MCF 10A (cell line): ENCODE data around the gene RNF128. TPM values are rescaled to one million over a fixed set of nuclear protein-coding genes. Genes with fewer than 3 reads are reported as not detected.

Experiments
- BruUV-seq: library from RNA; stranded (reverse); fragments of 400-500 nt; replicated peaks from 2 replicates; lab custom pipeline; 2021; lab: Mats Ljungman, UMichigan
- CTCF ChIA-PET: fragments of 300-600 bp; sonication (Branson Sonifier 250); formaldehyde crosslinking; extraction: SDS; loops from one replicate; lab custom pipeline; 2021; ENCODE audit warnings: antibody characterized with exemption, inconsistent platforms; lab: Yijun Ruan, JAX
- POLR2A ChIA-PET: fragments of 300-600, 350-650 bp; sonication (Branson Sonifier 250); formaldehyde crosslinking; extraction: SDS; loops from one replicate; lab custom pipeline; 2020; ENCODE audit warnings: antibody characterized with exemption, inconsistent platforms; lab: Yijun Ruan, JAX
- DNase-seq: peaks from one replicate; pipeline ENCODE4 v3.0.0-alpha.2; 2018; ENCODE audit not compliant: unreplicated experiment
- H3K27ac Mint-ChIP-seq: one replicate; pipeline ENCODE4 v1.8.0; 2022; ENCODE audit warnings: mild to moderate bottlenecking, low read depth, mixed read lengths; ENCODE audit not compliant: unreplicated experiment
- H3K27me3 Mint-ChIP-seq: one replicate; pipeline ENCODE4 v1.8.0; 2022; ENCODE audit warnings: mixed read lengths; ENCODE audit not compliant: insufficient read depth, unreplicated experiment
- H3K36me3 Mint-ChIP-seq: one replicate; pipeline ENCODE4 v1.8.0; 2022; ENCODE audit warnings: mild to moderate bottlenecking, moderate library complexity, mixed read lengths; ENCODE audit not compliant: insufficient read depth, unreplicated experiment
- H3K4me1 Mint-ChIP-seq: one replicate; pipeline ENCODE4 v1.8.0; 2022; ENCODE audit warnings: mixed read lengths; ENCODE audit not compliant: insufficient read depth, unreplicated experiment
- H3K4me3 Mint-ChIP-seq: one replicate; pipeline ENCODE4 v1.8.0; 2022; ENCODE audit warnings: mild to moderate bottlenecking, moderate library complexity, mixed read lengths; ENCODE audit not compliant: unreplicated experiment
- H3K9me3 Mint-ChIP-seq: one replicate; pipeline ENCODE4 v1.8.0; 2022; ENCODE audit warnings: mixed read lengths; ENCODE audit not compliant: unreplicated experiment
- CTCF ChIP-seq: fragments of 200-600 bp; IDR thresholded peaks from one replicate; pipeline ENCODE4 v1.8.0; 2022; ENCODE audit warnings: antibody characterized with exemption, mild to moderate bottlenecking; ENCODE audit not compliant: unreplicated experiment
- intact Hi-C: fragments of 100-400 bp; cut with micrococcal nuclease; formaldehyde crosslinking; loops from 2 replicates; pipeline ENCODE4 v1.14.1; 2022
- total RNA-seq: library from RNA; stranded (reverse); gene quantifications from 2 replicates; pipeline ENCODE4 v1.2.3, GENCODE V29; 2022

The RNF128 gene
- total RNA-seq, 1 experiment from 2014 or later, result 0.09 TPM

GRCh38 chrX:106706466-106706865 lies 20.0 kb upstream of the RNF128 start:
- no peaks in the 10 kb centered on the region for H3K9me3 Mint-ChIP-seq
- BruUV-seq, result no TSS peak
- H3K4me3 Mint-ChIP-seq, result no peak overlapping the region
- no peak for DNase-seq
- no peak for TF ChIP-seq CTCF
- ChIA-PET CTCF (no interaction called here), POLR2A (no interaction called here)
- no peaks in the 10 kb centered on the region for H3K36me3 Mint-ChIP-seq
- intact Hi-C loops, result no loop called here
- H3K4me1 Mint-ChIP-seq, result peaks cover 9% of the 10 kb centered on the region
- H3K27ac Mint-ChIP-seq, result no peak overlapping the region
- peaks cover 49% of the 10 kb centered on the region for H3K27me3 Mint-ChIP-seq

DNA sequence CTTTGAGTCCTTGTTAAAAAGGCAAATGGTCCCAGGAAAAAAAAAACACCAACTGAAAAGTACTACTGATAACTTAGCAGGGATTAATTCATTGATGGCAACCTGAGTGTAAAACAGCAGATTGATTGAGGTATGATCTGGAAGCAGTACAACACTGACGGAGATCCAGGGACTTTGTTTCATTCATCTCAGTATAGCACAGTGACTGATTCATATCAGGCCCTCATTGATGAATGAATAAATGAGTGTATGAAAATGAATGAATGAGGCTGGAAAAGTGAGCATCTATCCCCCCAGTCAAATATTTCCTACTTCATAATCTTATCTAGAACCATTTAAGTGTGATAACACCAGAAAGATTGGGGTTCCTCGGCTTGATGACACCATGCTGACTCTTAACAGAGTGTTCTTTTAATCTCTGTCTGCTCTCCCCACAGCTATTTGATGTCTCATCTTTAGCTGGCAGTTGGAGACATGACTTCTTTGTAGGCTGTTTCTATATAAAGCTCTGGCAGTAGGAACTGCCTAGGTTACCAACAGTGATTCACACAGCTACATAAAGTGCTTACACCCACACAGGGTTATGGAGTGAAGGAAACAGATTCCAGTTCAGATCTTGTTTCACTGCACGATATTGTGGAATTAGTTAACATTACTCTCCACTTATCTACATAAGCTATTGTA lies 18.6 kb upstream of the RNF128 start:
- intact Hi-C loops, result no loop called here
- no peaks in the 10 kb centered on the region for H3K36me3 Mint-ChIP-seq
- CTCF ChIA-PET, result interaction anchor here (1.1 kb wide), 1 partner anchor 27 kb away, joined by 4 read pairs; no protein-coding TSS in a partner anchor
- no TSS peak for BruUV-seq
- TF ChIP-seq CTCF, result no peak
- no peak overlapping the region for H3K4me3 Mint-ChIP-seq
- H3K9me3 Mint-ChIP-seq, result no peaks in the 10 kb centered on the region
- H3K27me3 Mint-ChIP-seq, result peaks cover 35% of the 10 kb centered on the region
- peaks cover 9% of the 10 kb centered on the region for H3K4me1 Mint-ChIP-seq
- peak; percentile 76 for DNase-seq
- H3K27ac Mint-ChIP-seq, result peak overlapping the region; percentile 27
- POLR2A ChIA-PET, result interaction anchor here (0.6 to 1.0 kb wide), 5 partner anchors 15 to 1745 kb away, joined by 3 to 9 read pairs (median 3); partner anchors contain the start of gene RNF128

DNA sequence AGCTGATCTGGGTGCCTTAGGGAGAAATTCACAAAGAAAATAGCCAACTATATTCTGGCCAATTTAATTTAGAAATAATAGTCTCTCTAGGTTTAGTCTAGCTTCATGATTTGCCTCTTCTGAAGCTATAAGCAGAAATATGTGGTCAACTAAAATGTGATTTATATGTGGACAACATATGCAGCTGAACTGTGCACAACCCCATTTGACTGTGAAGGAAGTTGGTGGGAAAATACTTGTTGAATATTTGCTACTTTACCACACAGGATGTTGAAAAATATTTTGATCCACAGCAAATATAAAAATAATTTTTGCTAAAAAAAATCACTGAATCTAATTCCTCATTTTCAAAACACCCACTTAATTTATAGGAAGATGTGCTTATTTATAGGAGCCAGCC lies 15.7 kb upstream of the RNF128 start:
- ChIA-PET POLR2A (no interaction called here), CTCF (no interaction called here)
- H3K4me3 Mint-ChIP-seq, result no peak overlapping the region
- no peaks in the 10 kb centered on the region for H3K36me3 Mint-ChIP-seq
- peaks cover 9% of the 10 kb centered on the region for H3K4me1 Mint-ChIP-seq
- H3K27me3 Mint-ChIP-seq, result peaks cover 20% of the 10 kb centered on the region
- no peak overlapping the region for H3K27ac Mint-ChIP-seq
- TF ChIP-seq CTCF, result no peak
- no peak for DNase-seq
- BruUV-seq, result no TSS peak
- no peaks in the 10 kb centered on the region for H3K9me3 Mint-ChIP-seq
- intact Hi-C loops, result no loop called here

GRCh38 chrX:106711375-106711774 lies 15.1 kb upstream of the RNF128 start:
- intact Hi-C loops, result no loop called here
- no peak for DNase-seq

More at GRCh38 chrX:106711375-106711774, 15.1 kb upstream of the RNF128 start:
- Mint-ChIP-seq H3K9me3 (no peaks in the 10 kb centered on the region), H3K4me1 (peaks cover 9% of the 10 kb centered on the region), H3K27me3 (peaks cover 21% of the 10 kb centered on the region), H3K4me3 (no peak overlapping the region), H3K27ac (no peak overlapping the region), H3K36me3 (no peaks in the 10 kb centered on the region)
- CTCF ChIA-PET, result no interaction called here
- TF ChIP-seq CTCF, result no peak
- no TSS peak for BruUV-seq
- POLR2A ChIA-PET, result no interaction called here
